ENCODE results near the gene CAV2.

DNA sequence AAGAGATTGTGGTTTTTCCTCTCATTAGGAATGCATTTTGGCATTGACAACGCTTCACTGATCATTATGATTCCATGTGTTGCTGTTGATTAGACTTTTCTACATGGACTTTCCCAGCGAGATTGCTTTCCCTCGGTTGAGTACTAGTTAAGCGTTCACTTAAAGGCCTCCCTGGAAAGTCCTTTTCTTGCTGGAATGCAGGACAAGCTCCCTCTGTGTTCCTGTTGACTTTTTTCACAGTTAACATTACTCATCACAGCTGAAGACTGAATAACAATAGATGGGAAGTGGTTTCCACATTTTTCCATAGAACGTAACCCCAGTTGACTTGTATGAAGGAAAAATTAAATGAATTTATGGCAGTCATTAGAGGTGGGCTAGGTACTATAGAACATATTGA lies 22.7 kb downstream of the CAV2 start:
- TF ChIP-seq CTCF (conservative IDR thresholded peaks at IDR 0.05) (no peak), ZFX (IDR thresholded peaks at IDR 0.05) (no peak)
